Stomach (tissue), 9 donors: ENCODE data around the gene ACSL6. TPM values are rescaled to one million over a fixed set of nuclear protein-coding genes. Genes with fewer than 3 reads are reported as not detected.

Experiments used
- DNase-seq, 2 donors: peaks; one replicate each; pipeline versions ENCODE4 v3.0.0 to v3.0.0-alpha.2; 2013 to 2019
- H3K27ac ChIP-seq, 5 donors: fragments of 200-600 bp in 4 of 5; sonication (generic) in 4 of 5; one replicate each; pipeline ENCODE4 v1.5.1; 2013 to 2019; ENCODE audit warnings: mild to moderate bottlenecking in 1 of 5, moderate library complexity in 1 of 5
- H3K27me3 ChIP-seq, 3 donors: fragments of 200-600 bp; sonication (generic); one replicate each; pipeline ENCODE4 v1.5.1; 2017 to 2019; ENCODE audit warnings: mixed run types in 1 of 3
- H3K36me3 ChIP-seq, 4 donors: fragments of 200-600 bp; sonication (generic); 1 replicate in 3 of 4; 2 replicates in 1 of 4; pipeline ENCODE4 v1.5.1; 2016 to 2019
- H3K4me1 ChIP-seq, 4 donors: fragments of 200-600 bp; sonication (generic); one replicate each; pipeline ENCODE4 v1.5.1; 2016 to 2019
- H3K4me3 ChIP-seq, 4 donors: fragments of 200-600 bp; sonication (generic) in 3 of 4; one replicate each; pipeline ENCODE4 v1.5.1; 2016 to 2019; ENCODE audit warnings: mild to moderate bottlenecking in 1 of 4
- H3K9me3 ChIP-seq, 4 donors: fragments of 200-600 bp; sonication (generic); one replicate each; pipeline ENCODE4 v1.5.1; 2016 to 2019
- EP300 ChIP-seq: sonication (generic); formaldehyde crosslinking; IDR thresholded peaks from one replicate; pipeline ENCODE4 v1.6.1; 2017; ENCODE audit warnings: antibody characterized with exemption
- POLR2A ChIP-seq, 4 donors: fragments of 450-650 bp; IDR thresholded peaks; one replicate each; pipeline ENCODE4 v1.6.1; 2016; ENCODE audit warnings: antibody characterized with exemption in 4 of 4, control low read depth in 2 of 4, mild to moderate bottlenecking in 1 of 4, moderate library complexity in 1 of 4
- POLR2AphosphoS5 ChIP-seq, 3 donors: sonication (generic); formaldehyde crosslinking; IDR thresholded peaks; one replicate each; pipeline ENCODE4 v1.6.1; 2016; ENCODE audit warnings: antibody characterized with exemption in 3 of 3
- WGBS, 5 donors: extraction: QIAGEN DNeasy Blood & Tissue Kit in 3 of 5; methylation state at CpG; one replicate each; pipeline versions ENCODE4 v1.1.5 to v1.1.7; 2013 to 2018; 5-methylcytosine and 5-hydroxymethylcytosine counted together
- intact Hi-C: fragments of 100-400 bp; cut with DNase I; formaldehyde crosslinking; loops from one replicate; pipeline ENCODE4 v1.15.1; 2023; ENCODE audit warnings: low total_unique reads
- polyA plus RNA-seq, 3 donors: library from polyadenylated mRNA; stranded (reverse); fragments of 200-250 nt; gene quantifications; one replicate each; pipeline ENCODE4 v1.2.3, GENCODE V29; 2013
- total RNA-seq, 5 donors: library from RNA; depleted of rRNA; stranded (reverse); fragments of >200 nt; gene quantifications; one replicate each; pipeline versions ENCODE4 v1.1.0 to v1.2.3, GENCODE V29; 2014 to 2016
- TF ChIP-seq, protein P1 (sequence below), 7 experiments: fragments of 450-650 bp in 4 of 7; fragments of 200-600 bp in 3 of 7; sonication (generic) in 3 of 7; IDR thresholded peaks; one replicate each; pipeline ENCODE4 v1.5.1; 2016 to 2019; ENCODE audit warnings: antibody characterized with exemption in 7 of 7, control low read depth in 2 of 7, mild to moderate bottlenecking in 1 of 7
- donor health status: healthy with polysubstance abuse.
- donor health status: Bipolar disorder and iron deficiency.
- donor health status: healthy.

ACSL6 gene
- total and polyA plus RNA-seq, 8 donors: 0.19 to 7.2 (median 1.1) TPM; not detected in 2

DNA sequence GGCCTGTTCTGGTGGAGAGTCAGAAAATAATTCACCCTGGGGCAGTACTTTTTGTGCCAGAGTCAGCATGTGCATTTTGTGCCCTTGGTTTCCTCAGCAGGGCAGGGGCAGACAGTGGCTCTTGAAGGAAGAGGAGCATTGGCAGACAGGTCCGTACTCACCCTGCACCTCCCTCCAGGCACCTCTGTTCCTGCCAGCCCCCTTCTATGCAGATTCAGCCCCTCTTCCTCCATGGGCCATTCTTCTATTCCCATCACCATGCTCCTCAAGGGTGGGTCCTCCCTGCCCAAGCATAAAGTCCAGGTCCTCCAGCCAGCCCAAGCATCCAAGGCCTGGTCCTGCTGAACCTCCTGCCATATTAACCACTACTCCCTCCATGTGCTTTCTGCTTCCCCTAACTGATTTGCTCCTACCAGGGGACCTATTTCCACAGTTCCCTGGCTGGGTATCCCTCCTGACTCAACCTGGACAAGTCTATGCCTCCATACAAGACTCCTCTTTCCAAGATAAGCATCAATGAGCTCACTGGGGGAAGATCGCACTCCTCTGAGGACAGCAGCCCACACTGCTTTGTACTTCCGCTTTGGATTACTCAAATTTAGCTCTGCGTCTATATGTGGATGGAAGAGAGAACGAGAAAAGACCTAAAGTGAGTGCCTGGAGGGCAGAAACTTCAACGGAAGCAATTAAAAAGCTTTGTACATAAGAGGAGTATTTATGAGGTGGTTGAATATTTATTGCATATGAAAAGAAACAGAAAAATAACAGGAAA, 9.3 kb upstream of the ACSL6 start:
- Histone ChIP-seq H3K27me3 (peaks cover 0 to 28% (median 8%) of the 10 kb centered on the region in 3 donors), H3K9me3 (no peaks in the 10 kb centered on the region), H3K36me3 (no peaks in the 10 kb centered on the region), H3K4me3 (no peak overlapping the region), H3K4me1 (no peaks in the 10 kb centered on the region), H3K27ac (no peak overlapping the region)
- no peak for DNase-seq
- TF ChIP-seq POLR2A (IDR thresholded peaks at IDR 0.05) (no peak), EP300 (no peak), POLR2AphosphoS5 (IDR thresholded peaks at IDR 0.05) (no peak)
- TF ChIP-seq, protein P1, sequence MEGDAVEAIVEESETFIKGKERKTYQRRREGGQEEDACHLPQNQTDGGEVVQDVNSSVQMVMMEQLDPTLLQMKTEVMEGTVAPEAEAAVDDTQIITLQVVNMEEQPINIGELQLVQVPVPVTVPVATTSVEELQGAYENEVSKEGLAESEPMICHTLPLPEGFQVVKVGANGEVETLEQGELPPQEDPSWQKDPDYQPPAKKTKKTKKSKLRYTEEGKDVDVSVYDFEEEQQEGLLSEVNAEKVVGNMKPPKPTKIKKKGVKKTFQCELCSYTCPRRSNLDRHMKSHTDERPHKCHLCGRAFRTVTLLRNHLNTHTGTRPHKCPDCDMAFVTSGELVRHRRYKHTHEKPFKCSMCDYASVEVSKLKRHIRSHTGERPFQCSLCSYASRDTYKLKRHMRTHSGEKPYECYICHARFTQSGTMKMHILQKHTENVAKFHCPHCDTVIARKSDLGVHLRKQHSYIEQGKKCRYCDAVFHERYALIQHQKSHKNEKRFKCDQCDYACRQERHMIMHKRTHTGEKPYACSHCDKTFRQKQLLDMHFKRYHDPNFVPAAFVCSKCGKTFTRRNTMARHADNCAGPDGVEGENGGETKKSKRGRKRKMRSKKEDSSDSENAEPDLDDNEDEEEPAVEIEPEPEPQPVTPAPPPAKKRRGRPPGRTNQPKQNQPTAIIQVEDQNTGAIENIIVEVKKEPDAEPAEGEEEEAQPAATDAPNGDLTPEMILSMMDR (IDR thresholded peaks at IDR 0.05): no peak
- WGBS, 5 donors: 66 to 82% (median 76%) methylated on average over 6 of the region's 6 CpGs
- intact Hi-C loops: no loop called here

DNA sequence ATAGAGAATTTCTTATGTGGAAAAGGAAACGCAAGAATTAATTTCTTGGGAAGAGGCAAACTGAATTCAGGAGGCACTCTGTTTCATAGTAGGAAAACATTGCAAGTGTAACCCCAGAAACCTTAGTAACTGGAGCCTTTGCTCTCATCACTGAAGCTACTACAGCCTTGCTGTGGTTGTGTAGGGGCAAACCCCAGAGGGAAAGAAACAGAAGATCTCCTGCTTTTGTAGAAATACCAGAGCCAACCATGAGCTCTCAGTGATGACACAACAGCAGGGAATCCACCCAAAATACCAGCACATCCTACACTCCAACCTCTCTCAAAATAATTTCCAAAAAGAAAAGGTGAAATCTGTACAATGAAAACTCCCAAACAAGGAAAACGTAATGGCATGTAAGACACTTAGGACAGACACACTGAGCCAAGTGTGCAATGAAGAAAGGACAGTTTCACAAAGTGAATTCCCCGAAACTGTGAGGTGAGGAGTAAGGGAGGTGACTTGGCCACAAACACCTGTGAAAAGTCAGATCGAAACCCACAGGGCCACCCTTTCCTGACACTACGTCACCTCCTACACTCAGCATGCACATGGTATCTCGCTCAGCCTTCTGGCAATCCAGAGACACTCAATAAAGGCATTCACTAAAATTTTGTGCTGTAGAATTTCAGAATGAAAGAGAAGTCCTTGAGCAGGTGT, 8.5 kb upstream of the ACSL6 start:
- Histone ChIP-seq H3K27ac (no peak overlapping the region), H3K4me3 (no peak overlapping the region), H3K27me3 (peaks cover 0 to 33% (median 10%) of the 10 kb centered on the region in 3 donors), H3K4me1 (no peaks in the 10 kb centered on the region), H3K36me3 (no peaks in the 10 kb centered on the region), H3K9me3 (no peaks in the 10 kb centered on the region)
- 71 to 82% (median 78%) methylated on average over 6 of the region's 6 CpGs for WGBS, 5 donors
- TF ChIP-seq POLR2AphosphoS5 (IDR thresholded peaks at IDR 0.05): no peak
- TF ChIP-seq, protein P1 (IDR thresholded peaks at IDR 0.05): no peak
- no peak for TF ChIP-seq POLR2A (IDR thresholded peaks at IDR 0.05)
- no peak for TF ChIP-seq EP300
- intact Hi-C loops: no loop called here
- DNase-seq: peak in 1 of 2 donors; percentile 25

DNA sequence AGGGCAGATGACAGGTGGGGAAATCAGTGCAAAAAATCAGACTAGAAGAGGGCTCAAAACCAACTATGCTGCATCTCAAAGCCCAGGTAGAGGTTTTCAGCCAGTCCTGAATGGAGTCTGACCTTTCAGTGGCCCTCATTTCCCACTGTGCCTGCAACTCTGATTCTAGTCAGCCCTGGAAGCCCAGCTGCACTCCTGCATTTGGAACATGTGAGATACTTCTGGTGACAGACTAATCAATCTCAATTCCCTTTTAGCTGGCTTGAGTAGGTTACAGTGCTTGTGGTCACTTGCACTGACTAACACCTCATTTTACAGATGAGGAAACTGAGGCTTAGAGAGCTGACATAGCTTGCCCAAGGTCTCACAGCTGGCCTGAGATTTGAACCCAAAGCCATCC, 7.9 kb upstream of the ACSL6 start:
- intact Hi-C loops: no loop called here
- H3K27ac ChIP-seq: no peak overlapping the region
- H3K36me3 ChIP-seq: no peaks in the 10 kb centered on the region
- no peaks in the 10 kb centered on the region for H3K4me1 ChIP-seq
- H3K4me3 ChIP-seq: no peak overlapping the region
- no peaks in the 10 kb centered on the region for H3K9me3 ChIP-seq
- no peak for DNase-seq
- H3K27me3 ChIP-seq: peaks cover 0 to 33% (median 10%) of the 10 kb centered on the region in 3 donors
- TF ChIP-seq, protein P1 (IDR thresholded peaks at IDR 0.05): no peak
- no peak for TF ChIP-seq EP300
- TF ChIP-seq POLR2AphosphoS5 (IDR thresholded peaks at IDR 0.05): no peak
- no peak for TF ChIP-seq POLR2A (IDR thresholded peaks at IDR 0.05)

DNA sequence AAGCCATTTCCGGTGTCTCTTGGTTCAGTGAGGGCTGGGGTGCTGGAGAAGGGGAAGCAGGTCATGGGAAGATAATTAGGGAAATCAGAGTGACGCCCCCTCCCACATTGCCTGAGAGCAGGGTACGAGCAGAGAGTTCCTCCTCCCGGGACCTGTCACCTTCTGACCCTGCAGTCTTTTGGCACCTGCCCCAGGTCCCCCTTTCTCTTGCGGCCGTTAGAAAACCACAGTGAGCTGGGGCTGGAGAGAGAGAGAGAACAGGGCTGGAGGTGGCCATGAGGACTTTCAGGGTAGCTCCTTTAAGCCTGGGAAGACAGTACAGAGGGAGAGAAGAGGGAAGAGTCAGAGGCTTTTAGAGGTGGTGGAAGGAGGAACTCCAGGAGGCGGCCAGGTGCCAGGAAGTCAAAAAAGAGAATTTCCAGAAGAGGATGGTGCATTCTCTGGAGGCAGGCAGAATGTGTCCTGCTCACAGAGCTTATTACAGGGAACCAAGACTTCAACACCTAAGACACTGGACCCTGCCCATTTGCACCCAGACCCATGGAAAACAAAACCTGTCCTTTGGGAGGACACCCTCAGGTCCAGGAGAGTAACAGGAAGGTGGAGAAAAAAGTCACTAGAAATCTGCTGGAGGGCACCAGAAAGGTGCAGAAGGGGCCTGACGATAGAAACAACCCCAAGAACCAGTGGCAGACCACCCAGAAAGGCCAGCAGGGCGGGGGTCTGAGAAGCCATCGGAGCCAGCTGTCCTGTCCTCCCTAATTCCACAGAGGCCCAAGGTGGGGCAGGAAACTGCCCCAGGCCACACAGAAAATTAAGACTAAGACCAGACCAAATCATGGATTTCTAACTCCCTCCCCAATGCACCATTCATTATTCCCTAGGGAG, 6.5 kb upstream of the ACSL6 start:
- Histone ChIP-seq H3K27me3 (peaks cover 0 to 42% (median 10%) of the 10 kb centered on the region in 3 donors), H3K36me3 (no peaks in the 10 kb centered on the region), H3K4me1 (no peaks in the 10 kb centered on the region), H3K9me3 (no peaks in the 10 kb centered on the region), H3K4me3 (no peak overlapping the region), H3K27ac (no peak overlapping the region)
- intact Hi-C loops: no loop called here
- no peak for DNase-seq
- 27 to 43% (median 34%) methylated on average over 10 of the region's 10 CpGs for WGBS, 5 donors
- no peak for TF ChIP-seq POLR2A (IDR thresholded peaks at IDR 0.05)
- TF ChIP-seq, protein P1 (IDR thresholded peaks at IDR 0.05): no peak
- TF ChIP-seq POLR2AphosphoS5 (IDR thresholded peaks at IDR 0.05): no peak
- TF ChIP-seq EP300: no peak
